Caco-2 (cell line): ENCODE data around the gene SARS2. TPM values are rescaled to one million over a fixed set of nuclear protein-coding genes. Genes with fewer than 3 reads are reported as not detected.
"Not testable (repeated sequence)": the region's sequence is repeated elsewhere in the genome, so short reads cannot be mapped to it uniquely, and the experiment has no call there.

Source experiments
- BruUV-seq: library from RNA; stranded (reverse); fragments of 400-500 nt; replicated peaks from 2 replicates; lab custom pipeline; 2021; lab: Mats Ljungman, UMichigan
- CTCF ChIA-PET: fragments of 300-600 bp; sonication (Branson Sonifier 250); formaldehyde crosslinking; loops from one replicate; lab custom pipeline; 2022; ENCODE audit warnings: antibody characterized with exemption; lab: Charles Lee
- POLR2A ChIA-PET: fragments of 300-600 bp; sonication (Branson Sonifier 250); formaldehyde crosslinking; loops from one replicate; lab custom pipeline; 2022; ENCODE audit warnings: antibody characterized with exemption; lab: Charles Lee
- DNase-seq, 2 experiments: peaks; one replicate each; pipeline versions ENCODE4 v3.0.0 to v3.0.0-alpha.2; 2020 to 2022
- H3K27me3 ChIP-seq: replicated peaks from 2 replicates; pipeline ENCODE4 v1.6.0; 2011; ENCODE audit warnings: low read length; ENCODE audit not compliant: control insufficient read depth, insufficient read depth
- H3K36me3 ChIP-seq: 2 replicates; pipeline ENCODE4 v1.5.1; 2011; ENCODE audit warnings: low read length; ENCODE audit not compliant: control insufficient read depth, insufficient read depth
- H3K4me1 ChIP-seq: fragments of 250-450 bp; sonication (Bioruptor Pico); 2 replicates; pipeline ENCODE4 v1.5.1; 2020; ENCODE audit warnings: mild to moderate bottlenecking
- H3K4me3 ChIP-seq: 2 replicates; pipeline ENCODE4 v1.5.1; 2011; ENCODE audit warnings: low read depth, mild to moderate bottlenecking, control low read depth, low read length
- H3K9me3 ChIP-seq: fragments of 250-450 bp; sonication (Bioruptor Pico); 2 replicates; pipeline ENCODE4 v1.5.1; 2020; ENCODE audit warnings: mild to moderate bottlenecking, moderate library complexity
- H3K27ac Mint-ChIP-seq: one replicate; pipeline ENCODE4 v1.8.0; 2022; ENCODE audit warnings: mixed read lengths; ENCODE audit not compliant: unreplicated experiment
- H3K27me3 Mint-ChIP-seq: one replicate; pipeline ENCODE4 v1.8.0; 2022; ENCODE audit warnings: mixed read lengths; ENCODE audit not compliant: insufficient read depth, unreplicated experiment
- H3K36me3 Mint-ChIP-seq: one replicate; pipeline ENCODE4 v1.8.0; 2022; ENCODE audit warnings: mild to moderate bottlenecking, mixed read lengths; ENCODE audit not compliant: insufficient read depth, unreplicated experiment
- H3K4me1 Mint-ChIP-seq: one replicate; pipeline ENCODE4 v1.8.0; 2022; ENCODE audit warnings: low read depth, mixed read lengths; ENCODE audit not compliant: unreplicated experiment
- H3K4me3 Mint-ChIP-seq: one replicate; pipeline ENCODE4 v1.8.0; 2022; ENCODE audit warnings: mild to moderate bottlenecking, moderate library complexity, mixed read lengths; ENCODE audit not compliant: unreplicated experiment
- H3K9me3 Mint-ChIP-seq: one replicate; pipeline ENCODE4 v1.8.0; 2022; ENCODE audit warnings: mixed read lengths; ENCODE audit not compliant: unreplicated experiment
- CTCF ChIP-seq, 2 experiments: fragments of 200-600 bp in 1 of 2; IDR thresholded peaks; 1 replicate in 1 of 2; 2 replicates in 1 of 2; pipeline versions ENCODE4 v1.5.1 to v1.8.0; 2011 to 2022; ENCODE audit warnings: antibody characterized with exemption in 1 of 2, control low read depth in 1 of 2, inconsistent platforms in 1 of 2, low read depth in 1 of 2, low read length in 1 of 2, mild to moderate bottlenecking in 1 of 2, moderate library complexity in 1 of 2; ENCODE audit not compliant: insufficient read depth in 1 of 2, severe bottlenecking in 1 of 2, unreplicated experiment in 1 of 2
- intact Hi-C: fragments of 100-400 bp; cut with micrococcal nuclease; formaldehyde crosslinking; loops from one replicate; pipeline ENCODE4 v1.10.0; 2022; ENCODE audit not compliant: unreplicated experiment
- total RNA-seq: library from RNA; stranded (reverse); gene quantifications from 2 replicates; pipeline ENCODE4 v1.2.3, GENCODE V29; 2022

Gene SARS2
- total RNA-seq, 1 experiment from 2014 or later, result 66.6 TPM

DNA sequence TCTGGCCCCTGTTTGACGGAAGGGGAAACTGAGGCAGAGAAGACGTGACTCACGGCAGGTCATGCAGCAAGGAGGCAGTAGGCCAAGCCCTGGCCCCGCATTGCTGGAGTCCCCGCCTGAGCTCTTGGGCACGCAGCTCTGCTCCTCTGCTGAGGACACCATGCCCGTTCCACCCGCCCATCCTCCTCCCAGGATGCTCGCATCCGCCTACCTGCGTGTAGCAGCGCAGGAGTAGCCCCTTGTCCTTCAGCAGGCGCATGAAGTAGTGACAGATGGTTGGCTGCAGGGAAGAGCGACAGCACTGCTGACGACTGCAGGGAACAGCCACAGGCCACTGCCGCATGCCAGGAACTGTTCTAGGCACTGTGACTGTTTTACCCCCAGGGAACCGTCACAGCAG is 41.7 kb downstream of the SARS2 start:
- Histone ChIP-seq H3K4me1 (peaks cover 10% of the 10 kb centered on the region; the same call in 1 of the 2 replicates), H3K4me3 (no peak overlapping the region), H3K9me3 (no peaks in the 10 kb centered on the region), H3K36me3 (peaks cover 2% of the 10 kb centered on the region), H3K27me3 (no peaks in the 10 kb centered on the region)
- H3K9me3 Mint-ChIP-seq, result no peaks in the 10 kb centered on the region
- no peaks in the 10 kb centered on the region for H3K27me3 Mint-ChIP-seq
- H3K27ac Mint-ChIP-seq, result no peak overlapping the region
- DNase-seq, result no peak
- ChIA-PET CTCF (no interaction called here), POLR2A (no interaction called here)
- peaks cover 5% of the 10 kb centered on the region for H3K36me3 Mint-ChIP-seq
- intact Hi-C loops, result no loop called here
- TF ChIP-seq CTCF (IDR thresholded peaks at IDR 0.05; ENCODE audit: insufficient read depth in 1 of 2, low read depth in 1 of 2, low read length in 1 of 2, severe bottlenecking in 1 of 2, unreplicated experiment in 1 of 2), result no peak
- BruUV-seq, result no TSS peak
- H3K4me3 Mint-ChIP-seq, result no peak overlapping the region
- no peaks in the 10 kb centered on the region for H3K4me1 Mint-ChIP-seq

DNA sequence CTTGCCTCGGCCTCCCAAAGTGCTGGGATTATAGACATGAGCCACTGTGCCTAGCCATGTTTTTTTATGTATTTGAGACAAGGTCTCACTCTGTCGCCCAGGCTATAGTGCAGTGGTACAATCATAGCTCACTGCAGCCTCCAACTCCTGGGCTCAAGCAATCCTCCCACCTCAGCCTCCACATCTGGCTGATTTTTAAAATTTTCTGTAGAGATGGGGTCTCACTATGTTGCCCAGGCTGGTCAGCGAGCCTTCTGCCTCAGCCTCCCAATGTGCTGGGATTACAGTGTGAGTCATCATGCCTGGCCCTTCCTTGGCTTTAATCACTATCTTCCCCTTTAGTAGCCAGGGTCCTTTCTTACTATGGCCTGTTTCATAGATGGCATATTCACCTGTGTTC is 45.9 kb downstream of the SARS2 start:
- BruUV-seq, H3K9me3 ChIP-seq, CTCF ChIA-PET, H3K4me3 ChIP-seq, H3K4me3 Mint-ChIP-seq, H3K27me3 ChIP-seq, intact Hi-C loops, DNase-seq, H3K36me3 ChIP-seq, H3K9me3 Mint-ChIP-seq, H3K4me1 Mint-ChIP-seq, H3K27me3 Mint-ChIP-seq, POLR2A ChIA-PET: not testable (repeated sequence)
- H3K36me3 Mint-ChIP-seq, result peaks cover 11% of the 10 kb centered on the region
- peaks cover 40% of the 10 kb centered on the region for H3K4me1 ChIP-seq
- peak overlapping the region; percentile 22 for H3K27ac Mint-ChIP-seq

DNA sequence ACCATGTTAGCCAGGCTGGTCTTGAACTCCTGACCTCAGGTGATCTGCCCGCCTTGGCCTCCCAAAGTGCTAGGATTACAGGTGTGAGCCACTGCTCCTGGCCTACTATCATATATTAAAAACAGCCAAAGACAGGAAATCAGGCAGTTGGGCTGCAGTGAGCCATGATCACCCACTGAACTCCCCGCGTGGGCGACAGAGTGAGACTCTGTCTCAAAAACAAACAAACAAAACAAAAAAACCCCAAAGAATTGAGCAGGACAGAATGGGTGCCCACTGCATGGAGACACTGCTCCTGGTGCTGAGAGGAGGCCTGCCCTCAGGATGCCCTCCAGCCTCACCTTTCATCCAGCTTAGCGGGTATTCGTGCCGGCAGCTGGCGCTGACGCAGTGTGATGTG is 47.3 kb downstream of the SARS2 start:
- no peak for TF ChIP-seq CTCF (IDR thresholded peaks at IDR 0.05; ENCODE audit: insufficient read depth in 1 of 2, low read depth in 1 of 2, low read length in 1 of 2, severe bottlenecking in 1 of 2, unreplicated experiment in 1 of 2)
- ChIA-PET CTCF (interaction anchor here (0.6 to 1.8 kb wide), 4 partner anchors 31 to 47 kb away, joined by 3 to 11 read pairs (median 5); partner anchors contain the start of genes MRPS12 and SARS2), POLR2A (interaction anchor here (0.6 to 1.2 kb wide), 4 partner anchors 16 to 52 kb away, joined by 4 to 12 read pairs (median 6); partner anchors contain the start of genes ECH1, HNRNPL, NFKBIB and SIRT2)
- no TSS peak for BruUV-seq
- DNase-seq, result no peak
- intact Hi-C loops, result no loop called here
- Histone ChIP-seq H3K4me3 (no peak overlapping the region), H3K4me1 (peaks cover 54% of the 10 kb centered on the region), H3K27me3 (no peaks in the 10 kb centered on the region), H3K36me3 (no peaks in the 10 kb centered on the region), H3K9me3 (no peaks in the 10 kb centered on the region)
- H3K27ac Mint-ChIP-seq, result peak overlapping the region; percentile 54
- no peak overlapping the region for H3K4me3 Mint-ChIP-seq
- peaks cover 16% of the 10 kb centered on the region for H3K4me1 Mint-ChIP-seq
- no peaks in the 10 kb centered on the region for H3K27me3 Mint-ChIP-seq
- no peaks in the 10 kb centered on the region for H3K9me3 Mint-ChIP-seq
- H3K36me3 Mint-ChIP-seq, result peaks cover 10% of the 10 kb centered on the region
